GM12878 (cell line): ENCODE results near the gene HIRIP3. TPM values are rescaled to one million over a fixed set of nuclear protein-coding genes. Genes with fewer than 3 reads are reported as not detected.

ENCODE experiments used
- CBX5 ChIP-seq: sonication (generic); IDR thresholded peaks from 2 replicates; pipeline ENCODE4 v1.6.1; 2016; ENCODE audit warnings: low read depth, moderate library complexity, mild to moderate bottlenecking, inconsistent platforms
- EZH2 ChIP-seq: IDR thresholded peaks from 2 replicates; pipeline ENCODE4 v1.6.1; 2012; ENCODE audit warnings: low read depth, mild to moderate bottlenecking, control low read depth, inconsistent platforms, low read length, borderline replicate concordance; ENCODE audit not compliant: control insufficient read depth
- FOXK2 ChIP-seq: fragments of 450-650 bp; IDR thresholded peaks from 2 replicates; pipeline ENCODE4 v1.6.1; 2017; ENCODE audit warnings: mild to moderate bottlenecking, moderate library complexity
- HDGF ChIP-seq: fragments of 450-650 bp; IDR thresholded peaks from 2 replicates; pipeline ENCODE4 v1.6.1; 2016; ENCODE audit warnings: antibody characterized with exemption
- NFYB ChIP-seq: IDR thresholded peaks from 2 replicates; pipeline ENCODE4 v1.6.1; 2011; ENCODE audit warnings: low read depth, mild to moderate bottlenecking, low read length, improper control_type of control experiment, moderate library complexity; ENCODE audit not compliant: insufficient read depth
- NR2C1 ChIP-seq: fragments of 450-650 bp; IDR thresholded peaks from 2 replicates; pipeline ENCODE4 v1.6.1; 2017; ENCODE audit warnings: antibody characterized with exemption, mild to moderate bottlenecking, moderate library complexity
- ZNF207 ChIP-seq: fragments of 450-650 bp; IDR thresholded peaks from 2 replicates; pipeline ENCODE4 v1.6.1; 2014; ENCODE audit warnings: antibody characterized with exemption, mild to moderate bottlenecking, borderline replicate concordance
- polyA plus RNA-seq, 11 experiments: library from polyadenylated mRNA; depleted of rRNA in 4 of 11; unstranded in 6 of 11; stranded (reverse) in 5 of 11; fragments of >200 nt; fragmentation: Nextera tagmentation in 4 of 11; fragmentation: Illumina TruSeq in 1 of 11; extraction: Ambion mirVana in 4 of 11; extraction: Trizol in 1 of 11; gene quantifications; 1 replicate in 1 of 11; 2 replicates in 10 of 11; pipeline versions ENCODE4 v1.2.1 to v1.2.3, GENCODE V29; 2011 to 2016; ENCODE audit warnings: inconsistent platforms in 2 of 11, missing spikeins in 2 of 11, low read depth in 1 of 11
- total RNA-seq, 4 experiments: library from RNA; depleted of rRNA in 3 of 4; stranded (reverse); fragments of >200 nt in 3 of 4; fragmentation: Illumina TruSeq in 1 of 4; extraction: Trizol in 1 of 4; gene quantifications; 2 replicates each; pipeline versions ENCODE4 v1.2.1 to v1.2.3, GENCODE V29; 2013 to 2021
- TF ChIP-seq, protein P1 (sequence below): IDR thresholded peaks from 2 replicates; pipeline ENCODE4 v1.6.1; 2012; ENCODE audit warnings: low read length, inconsistent platforms
- TF ChIP-seq, protein P2 (sequence below): IDR thresholded peaks from 2 replicates; pipeline ENCODE4 v1.6.1; 2011; ENCODE audit warnings: low read depth, mild to moderate bottlenecking, low read length, moderate library complexity, borderline replicate concordance; ENCODE audit errors: extremely low read depth
- TF ChIP-seq, protein P3 (sequence below): IDR thresholded peaks from 2 replicates; pipeline ENCODE4 v1.6.1; 2011; ENCODE audit warnings: mild to moderate bottlenecking, low read depth, low read length, moderate library complexity; ENCODE audit not compliant: insufficient replicate concordance
- TF ChIP-seq, protein P4 (sequence below): fragments of 450-650 bp; IDR thresholded peaks from 2 replicates; pipeline ENCODE4 v1.6.1; 2017; ENCODE audit warnings: mild to moderate bottlenecking, moderate library complexity

The HIRIP3 gene
- total and polyA plus RNA-seq, 10 of the 15 experiments (the other 5 are each of a cell fraction or from before 2014, with no cell fraction given), result 4.1 to 43.5 (median 23.9) TPM

DNA sequence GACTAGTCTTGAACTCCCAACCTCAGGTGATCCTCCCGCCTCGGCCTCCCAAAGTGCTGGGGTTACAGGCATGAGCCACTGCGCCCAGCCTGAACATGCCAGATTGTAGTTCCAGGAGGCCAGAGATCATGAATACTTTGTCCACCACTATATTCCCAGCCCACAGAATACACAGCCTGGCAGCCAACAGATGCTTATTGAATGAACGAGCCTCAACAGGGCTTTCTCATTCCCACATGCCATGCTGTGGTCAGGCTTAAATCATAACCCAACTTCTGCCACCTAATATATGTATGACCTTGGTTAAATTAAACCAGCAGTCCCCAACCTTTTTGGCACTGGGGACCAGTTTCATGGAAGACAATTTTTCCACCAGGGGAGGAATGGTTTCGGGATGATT lies 36.7 kb downstream of the HIRIP3 start (continued):
- TF ChIP-seq, protein P1, sequence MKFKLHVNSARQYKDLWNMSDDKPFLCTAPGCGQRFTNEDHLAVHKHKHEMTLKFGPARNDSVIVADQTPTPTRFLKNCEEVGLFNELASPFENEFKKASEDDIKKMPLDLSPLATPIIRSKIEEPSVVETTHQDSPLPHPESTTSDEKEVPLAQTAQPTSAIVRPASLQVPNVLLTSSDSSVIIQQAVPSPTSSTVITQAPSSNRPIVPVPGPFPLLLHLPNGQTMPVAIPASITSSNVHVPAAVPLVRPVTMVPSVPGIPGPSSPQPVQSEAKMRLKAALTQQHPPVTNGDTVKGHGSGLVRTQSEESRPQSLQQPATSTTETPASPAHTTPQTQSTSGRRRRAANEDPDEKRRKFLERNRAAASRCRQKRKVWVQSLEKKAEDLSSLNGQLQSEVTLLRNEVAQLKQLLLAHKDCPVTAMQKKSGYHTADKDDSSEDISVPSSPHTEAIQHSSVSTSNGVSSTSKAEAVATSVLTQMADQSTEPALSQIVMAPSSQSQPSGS, result no peak
- TF ChIP-seq NR2C1 (no peak), HDGF (no peak), CBX5 (no peak), ZNF207 (no peak), EZH2 (no peak), NFYB (no peak), FOXK2 (no peak)
- TF ChIP-seq, protein P2, sequence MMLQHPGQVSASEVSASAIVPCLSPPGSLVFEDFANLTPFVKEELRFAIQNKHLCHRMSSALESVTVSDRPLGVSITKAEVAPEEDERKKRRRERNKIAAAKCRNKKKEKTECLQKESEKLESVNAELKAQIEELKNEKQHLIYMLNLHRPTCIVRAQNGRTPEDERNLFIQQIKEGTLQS, result no peak
- TF ChIP-seq, protein P3, sequence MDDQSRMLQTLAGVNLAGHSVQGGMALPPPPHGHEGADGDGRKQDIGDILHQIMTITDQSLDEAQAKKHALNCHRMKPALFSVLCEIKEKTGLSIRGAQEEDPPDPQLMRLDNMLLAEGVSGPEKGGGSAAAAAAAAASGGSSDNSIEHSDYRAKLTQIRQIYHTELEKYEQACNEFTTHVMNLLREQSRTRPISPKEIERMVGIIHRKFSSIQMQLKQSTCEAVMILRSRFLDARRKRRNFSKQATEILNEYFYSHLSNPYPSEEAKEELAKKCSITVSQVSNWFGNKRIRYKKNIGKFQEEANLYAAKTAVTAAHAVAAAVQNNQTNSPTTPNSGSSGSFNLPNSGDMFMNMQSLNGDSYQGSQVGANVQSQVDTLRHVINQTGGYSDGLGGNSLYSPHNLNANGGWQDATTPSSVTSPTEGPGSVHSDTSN, result no peak
- TF ChIP-seq, protein P4, sequence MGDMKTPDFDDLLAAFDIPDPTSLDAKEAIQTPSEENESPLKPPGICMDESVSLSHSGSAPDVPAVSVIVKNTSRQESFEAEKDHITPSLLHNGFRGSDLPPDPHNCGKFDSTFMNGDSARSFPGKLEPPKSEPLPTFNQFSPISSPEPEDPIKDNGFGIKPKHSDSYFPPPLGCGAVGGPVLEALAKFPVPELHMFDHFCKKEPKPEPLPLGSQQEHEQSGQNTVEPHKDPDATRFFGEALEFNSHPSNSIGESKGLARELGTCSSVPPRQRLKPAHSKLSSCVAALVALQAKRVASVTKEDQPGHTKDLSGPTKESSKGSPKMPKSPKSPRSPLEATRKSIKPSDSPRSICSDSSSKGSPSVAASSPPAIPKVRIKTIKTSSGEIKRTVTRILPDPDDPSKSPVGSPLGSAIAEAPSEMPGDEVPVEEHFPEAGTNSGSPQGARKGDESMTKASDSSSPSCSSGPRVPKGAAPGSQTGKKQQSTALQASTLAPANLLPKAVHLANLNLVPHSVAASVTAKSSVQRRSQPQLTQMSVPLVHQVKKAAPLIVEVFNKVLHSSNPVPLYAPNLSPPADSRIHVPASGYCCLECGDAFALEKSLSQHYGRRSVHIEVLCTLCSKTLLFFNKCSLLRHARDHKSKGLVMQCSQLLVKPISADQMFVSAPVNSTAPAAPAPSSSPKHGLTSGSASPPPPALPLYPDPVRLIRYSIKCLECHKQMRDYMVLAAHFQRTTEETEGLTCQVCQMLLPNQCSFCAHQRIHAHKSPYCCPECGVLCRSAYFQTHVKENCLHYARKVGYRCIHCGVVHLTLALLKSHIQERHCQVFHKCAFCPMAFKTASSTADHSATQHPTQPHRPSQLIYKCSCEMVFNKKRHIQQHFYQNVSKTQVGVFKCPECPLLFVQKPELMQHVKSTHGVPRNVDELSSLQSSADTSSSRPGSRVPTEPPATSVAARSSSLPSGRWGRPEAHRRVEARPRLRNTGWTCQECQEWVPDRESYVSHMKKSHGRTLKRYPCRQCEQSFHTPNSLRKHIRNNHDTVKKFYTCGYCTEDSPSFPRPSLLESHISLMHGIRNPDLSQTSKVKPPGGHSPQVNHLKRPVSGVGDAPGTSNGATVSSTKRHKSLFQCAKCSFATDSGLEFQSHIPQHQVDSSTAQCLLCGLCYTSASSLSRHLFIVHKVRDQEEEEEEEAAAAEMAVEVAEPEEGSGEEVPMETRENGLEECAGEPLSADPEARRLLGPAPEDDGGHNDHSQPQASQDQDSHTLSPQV, result no peak
